ENCODE measurements around the gene PALLD.

PALLD gene

DNA sequence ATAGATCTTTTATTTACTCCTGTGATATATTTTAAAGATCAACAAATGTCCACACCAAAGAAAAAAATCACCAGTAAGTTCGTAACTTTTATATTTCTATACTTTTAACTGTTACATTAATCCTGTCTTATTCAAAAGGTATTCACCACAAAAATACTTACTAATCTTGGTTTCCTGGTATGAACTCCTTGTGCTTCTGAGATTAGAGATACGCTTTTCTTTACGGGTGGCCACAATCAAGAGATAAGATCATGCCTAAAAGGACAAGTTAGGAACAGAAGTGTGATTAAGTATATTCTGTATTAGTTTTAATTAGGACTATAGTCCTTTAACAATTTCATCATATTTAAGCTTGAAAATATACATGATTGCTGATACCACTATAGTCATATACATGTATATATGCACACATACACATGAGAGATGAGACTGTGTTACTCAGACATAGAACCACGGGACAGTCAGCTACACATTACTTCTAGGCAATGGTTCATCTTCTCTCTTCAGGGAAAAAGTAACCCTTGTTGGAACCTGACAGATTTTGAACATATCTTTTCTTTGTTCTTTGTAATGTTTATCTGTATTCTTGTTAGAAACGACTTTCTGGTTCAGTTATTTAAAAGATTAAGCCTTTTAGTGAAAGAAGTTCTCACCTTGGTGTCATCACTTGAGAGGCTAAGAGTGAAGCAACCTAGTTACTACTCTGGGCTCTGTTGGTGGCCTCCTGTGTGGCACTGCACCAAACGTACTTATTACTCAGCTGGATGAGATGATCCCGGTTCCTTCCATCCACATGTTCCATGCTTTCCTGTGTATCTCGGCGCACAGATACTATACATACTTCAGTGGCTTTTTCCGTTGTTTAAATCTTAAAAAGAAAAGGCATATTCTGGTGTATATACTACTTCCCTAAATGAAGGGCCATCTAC, 367.1 kb downstream of the PALLD start:
- H3K27ac ChIP-seq (ENCODE audit: low read length), result no peak overlapping the region
- ATAC-seq (ENCODE audit: insufficient read depth, low read depth) (no peak), DNase-seq (no peak)
- H3K79me2 ChIP-seq (ENCODE audit: insufficient read depth, low read length), result no peaks in the 10 kb centered on the region
- no peaks in the 10 kb centered on the region for H3K9me3 ChIP-seq (ENCODE audit: insufficient read depth, low read length, severe bottlenecking)
- H3K4me2 ChIP-seq (ENCODE audit: insufficient read depth, low read length), result no peak overlapping the region
- H2AFZ ChIP-seq (ENCODE audit: low read depth, low read length), result no peak overlapping the region
- TF ChIP-seq EZH2 (IDR thresholded peaks at IDR 0.05; ENCODE audit: borderline replicate concordance, low read depth, low read length, severe bottlenecking), result no peak
- TF ChIP-seq, protein P1, sequence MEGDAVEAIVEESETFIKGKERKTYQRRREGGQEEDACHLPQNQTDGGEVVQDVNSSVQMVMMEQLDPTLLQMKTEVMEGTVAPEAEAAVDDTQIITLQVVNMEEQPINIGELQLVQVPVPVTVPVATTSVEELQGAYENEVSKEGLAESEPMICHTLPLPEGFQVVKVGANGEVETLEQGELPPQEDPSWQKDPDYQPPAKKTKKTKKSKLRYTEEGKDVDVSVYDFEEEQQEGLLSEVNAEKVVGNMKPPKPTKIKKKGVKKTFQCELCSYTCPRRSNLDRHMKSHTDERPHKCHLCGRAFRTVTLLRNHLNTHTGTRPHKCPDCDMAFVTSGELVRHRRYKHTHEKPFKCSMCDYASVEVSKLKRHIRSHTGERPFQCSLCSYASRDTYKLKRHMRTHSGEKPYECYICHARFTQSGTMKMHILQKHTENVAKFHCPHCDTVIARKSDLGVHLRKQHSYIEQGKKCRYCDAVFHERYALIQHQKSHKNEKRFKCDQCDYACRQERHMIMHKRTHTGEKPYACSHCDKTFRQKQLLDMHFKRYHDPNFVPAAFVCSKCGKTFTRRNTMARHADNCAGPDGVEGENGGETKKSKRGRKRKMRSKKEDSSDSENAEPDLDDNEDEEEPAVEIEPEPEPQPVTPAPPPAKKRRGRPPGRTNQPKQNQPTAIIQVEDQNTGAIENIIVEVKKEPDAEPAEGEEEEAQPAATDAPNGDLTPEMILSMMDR (IDR thresholded peaks at IDR 0.05; ENCODE audit: borderline replicate concordance, extremely low read depth, low read length, poor library complexity, severe bottlenecking), result no peak
- no peaks in the 10 kb centered on the region for H3K4me1 ChIP-seq (ENCODE audit: insufficient read depth, low read length)
- no peak overlapping the region for H3K4me3 ChIP-seq (ENCODE audit: low read depth in 1 of 2, low read length in 2 of 2)
- no peak overlapping the region for H3K9ac ChIP-seq (ENCODE audit: low read depth, low read length)
- no peaks in the 10 kb centered on the region for H3K27me3 ChIP-seq (ENCODE audit: insufficient read depth, low read length, poor library complexity)
- no peaks in the 10 kb centered on the region for H3K36me3 ChIP-seq (ENCODE audit: insufficient read depth, low read length)
- no peaks in the 10 kb centered on the region for H4K20me1 ChIP-seq (ENCODE audit: insufficient read depth, low read length)

DNA sequence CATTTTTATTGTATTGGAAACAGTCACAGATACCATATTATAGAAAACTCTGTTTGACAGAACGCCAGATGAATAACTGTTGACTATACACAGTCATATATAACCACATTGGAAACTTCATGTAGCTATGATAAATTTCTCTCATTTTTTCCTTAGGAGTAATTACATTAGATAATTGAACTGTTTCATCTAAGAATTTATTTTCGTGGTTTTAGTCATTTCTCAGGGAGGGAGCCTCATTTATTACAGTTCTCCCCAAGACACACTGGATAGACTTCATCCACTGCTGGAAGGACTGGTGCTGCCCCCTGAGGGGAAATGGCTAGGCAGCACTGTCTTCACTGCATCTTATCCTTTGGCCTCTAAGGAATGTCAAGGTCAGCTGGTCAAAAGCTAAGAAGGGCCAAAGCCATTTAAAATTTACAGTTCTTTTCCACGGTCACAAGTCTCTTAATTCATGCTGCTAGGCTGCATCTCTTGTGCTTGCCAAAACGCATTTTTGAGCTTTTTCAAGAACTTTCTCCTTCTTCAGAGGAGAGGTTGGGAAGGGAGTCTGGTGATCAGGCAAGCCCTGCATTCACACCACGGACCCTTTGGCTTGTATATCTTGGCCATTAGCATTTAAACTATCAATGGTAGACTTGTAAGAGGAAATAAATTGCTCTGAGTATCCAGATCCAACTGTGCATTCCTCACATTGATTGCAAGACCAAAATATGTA, 368.1 kb downstream of the PALLD start:
- no peak overlapping the region for H2AFZ ChIP-seq (ENCODE audit: low read depth, low read length)
- DNase-seq (no peak), ATAC-seq (ENCODE audit: insufficient read depth, low read depth) (no peak)
- no peak overlapping the region for H3K4me2 ChIP-seq (ENCODE audit: insufficient read depth, low read length)
- H3K27me3 ChIP-seq (ENCODE audit: insufficient read depth, low read length, poor library complexity), result no peaks in the 10 kb centered on the region
- H3K36me3 ChIP-seq (ENCODE audit: insufficient read depth, low read length), result no peaks in the 10 kb centered on the region
- H3K4me3 ChIP-seq (ENCODE audit: low read depth in 1 of 2, low read length in 2 of 2), result no peak overlapping the region
- H3K4me1 ChIP-seq (ENCODE audit: insufficient read depth, low read length), result no peaks in the 10 kb centered on the region
- no peak for TF ChIP-seq EZH2 (IDR thresholded peaks at IDR 0.05; ENCODE audit: borderline replicate concordance, low read depth, low read length, severe bottlenecking)
- TF ChIP-seq, protein P1 (IDR thresholded peaks at IDR 0.05; ENCODE audit: borderline replicate concordance, extremely low read depth, low read length, poor library complexity, severe bottlenecking), result peak; percentile 15
- H3K9me3 ChIP-seq (ENCODE audit: insufficient read depth, low read length, severe bottlenecking), result no peaks in the 10 kb centered on the region
- H4K20me1 ChIP-seq (ENCODE audit: insufficient read depth, low read length), result no peaks in the 10 kb centered on the region
- no peak overlapping the region for H3K27ac ChIP-seq (ENCODE audit: low read length)
- no peak overlapping the region for H3K9ac ChIP-seq (ENCODE audit: low read depth, low read length)
- no peaks in the 10 kb centered on the region for H3K79me2 ChIP-seq (ENCODE audit: insufficient read depth, low read length)

DNA sequence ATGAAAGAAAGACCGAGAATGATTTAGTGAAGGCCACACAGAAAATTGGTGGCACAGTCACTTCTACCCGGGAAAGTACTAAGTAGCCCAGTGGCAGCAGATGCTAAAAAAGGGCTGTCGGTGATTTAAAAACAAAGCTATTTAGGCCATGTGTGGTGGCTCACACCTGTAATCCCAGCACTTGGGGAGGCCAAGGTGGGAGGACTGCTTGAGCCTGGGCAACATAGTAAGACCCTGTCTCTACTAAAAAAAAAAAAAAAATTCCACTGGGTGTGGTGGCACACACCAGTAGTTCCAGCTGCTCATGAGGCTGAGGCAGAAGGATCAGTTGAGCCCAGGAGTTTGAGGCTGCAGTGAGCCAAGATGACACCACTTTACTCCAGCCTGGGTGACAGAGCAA, 369.0 kb downstream of the PALLD start:
- Histone ChIP-seq H3K4me1 (ENCODE audit: insufficient read depth, low read length) (no peaks in the 10 kb centered on the region), H3K4me3 (ENCODE audit: low read depth in 1 of 2, low read length in 2 of 2) (no peak overlapping the region), H3K79me2 (ENCODE audit: insufficient read depth, low read length) (no peaks in the 10 kb centered on the region), H3K9ac (ENCODE audit: low read depth, low read length) (no peak overlapping the region), H3K9me3 (ENCODE audit: insufficient read depth, low read length, severe bottlenecking) (no peaks in the 10 kb centered on the region), H4K20me1 (ENCODE audit: insufficient read depth, low read length) (no peaks in the 10 kb centered on the region), H2AFZ (ENCODE audit: low read depth, low read length) (no peak overlapping the region), H3K4me2 (ENCODE audit: insufficient read depth, low read length) (no peak overlapping the region), H3K27ac (ENCODE audit: low read length) (no peak overlapping the region), H3K27me3 (ENCODE audit: insufficient read depth, low read length, poor library complexity) (no peaks in the 10 kb centered on the region), H3K36me3 (ENCODE audit: insufficient read depth, low read length) (no peaks in the 10 kb centered on the region)
- ATAC-seq (ENCODE audit: insufficient read depth, low read depth) (no peak), DNase-seq (no peak)
- no peak for TF ChIP-seq EZH2 (IDR thresholded peaks at IDR 0.05; ENCODE audit: borderline replicate concordance, low read depth, low read length, severe bottlenecking)
- TF ChIP-seq, protein P1 (IDR thresholded peaks at IDR 0.05; ENCODE audit: borderline replicate concordance, extremely low read depth, low read length, poor library complexity, severe bottlenecking), result no peak
